ENCODE results near the gene CDC42BPA.

CDC42BPA gene

DNA sequence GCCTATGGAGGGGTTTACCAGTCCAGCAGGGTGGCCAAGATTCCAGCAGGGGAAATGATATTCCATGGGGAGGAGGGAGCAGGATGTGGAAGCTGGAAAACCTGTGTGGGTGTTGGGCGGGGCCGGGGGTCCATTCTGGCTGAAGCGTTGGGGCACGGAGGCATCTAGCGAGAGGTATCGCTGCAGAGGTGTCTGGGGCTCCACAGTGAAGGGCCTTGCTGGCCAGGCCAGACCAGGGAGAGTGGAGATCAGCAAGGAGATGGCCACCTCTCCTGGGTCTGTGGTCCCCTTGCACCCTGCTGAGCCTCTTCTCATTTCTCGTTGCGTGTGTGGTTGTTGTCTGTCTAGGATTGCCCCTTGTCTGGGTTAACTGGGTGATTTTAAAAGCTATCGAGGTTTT, 372.0 kb downstream of the CDC42BPA start:
- no peak overlapping the region for H3K4me3 ChIP-seq (ENCODE audit: low read depth, low read length)
- TF ChIP-seq CTCF (IDR thresholded peaks at IDR 0.05; ENCODE audit: borderline replicate concordance, insufficient read depth, low read depth, low read length) = no peak

DNA sequence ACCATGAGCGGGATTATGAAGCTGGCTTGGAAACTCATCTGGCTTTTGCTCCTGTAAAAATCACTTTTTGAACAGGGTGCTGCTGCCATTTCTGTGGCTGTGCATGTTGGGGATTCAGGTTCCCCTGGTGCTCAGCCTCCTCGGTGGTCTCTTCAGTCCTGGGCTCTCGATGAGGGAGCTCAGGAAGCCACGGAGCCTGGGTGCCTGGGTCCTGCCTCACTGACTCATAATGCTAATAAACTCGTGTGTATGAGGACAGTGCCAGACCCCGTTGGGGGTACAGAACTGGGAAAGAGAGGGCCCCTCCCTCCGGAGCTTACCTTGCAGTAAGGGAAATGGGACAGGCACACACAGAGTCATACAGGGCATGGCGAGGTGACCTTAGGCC, 372.4 kb downstream of the CDC42BPA start:
- H3K4me3 ChIP-seq (ENCODE audit: low read depth, low read length) = no peak overlapping the region
- no peak for TF ChIP-seq CTCF (IDR thresholded peaks at IDR 0.05; ENCODE audit: borderline replicate concordance, insufficient read depth, low read depth, low read length)

DNA sequence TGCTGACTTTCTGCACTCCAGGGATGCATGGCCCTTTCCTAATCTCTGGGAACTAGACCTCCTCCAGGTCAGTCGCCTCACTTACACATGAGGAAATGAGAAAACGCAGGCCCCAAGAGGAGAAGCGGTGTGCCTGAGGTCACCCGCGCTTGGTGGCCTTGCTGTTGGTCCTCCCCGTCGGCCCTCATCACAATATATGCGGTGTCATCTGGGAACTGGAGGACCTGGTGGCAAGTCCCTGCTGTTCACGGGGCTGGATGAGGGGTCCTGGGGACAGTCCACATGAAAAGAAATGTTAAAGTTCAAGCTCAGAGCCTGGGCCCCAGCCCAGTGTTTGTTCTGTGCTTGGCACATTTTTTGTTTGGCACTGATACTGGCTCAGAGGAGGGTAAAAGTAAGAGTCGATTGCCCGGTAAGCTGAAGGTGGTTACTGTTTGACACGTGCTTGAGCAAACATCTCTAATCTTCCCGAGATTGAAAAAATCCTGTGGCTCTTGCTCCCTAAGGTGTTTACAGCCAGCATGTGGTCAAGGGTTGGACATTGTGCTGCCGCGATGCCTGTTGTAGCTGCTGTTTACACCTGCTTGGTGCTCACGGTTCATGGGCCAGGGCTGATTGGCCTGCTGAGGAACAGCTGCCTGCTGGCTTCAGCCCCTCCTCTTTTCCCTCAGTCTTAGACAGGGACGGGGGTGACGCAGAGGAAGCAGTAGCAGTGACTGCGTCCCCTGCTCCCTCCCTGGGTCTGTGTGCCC, 373.0 kb downstream of the CDC42BPA start:
- no peak for TF ChIP-seq CTCF (IDR thresholded peaks at IDR 0.05; ENCODE audit: borderline replicate concordance, insufficient read depth, low read depth, low read length)
- H3K4me3 ChIP-seq (ENCODE audit: low read depth, low read length) = no peak overlapping the region

- TF ChIP-seq CTCF (IDR thresholded peaks at IDR 0.05; ENCODE audit: borderline replicate concordance, insufficient read depth, low read depth, low read length) = no peak
- H3K4me3 ChIP-seq (ENCODE audit: low read depth, low read length) = no peak overlapping the region
Observed at GRCh38 chr1:226943927-226944326, 374.4 kb downstream of the CDC42BPA start.

DNA sequence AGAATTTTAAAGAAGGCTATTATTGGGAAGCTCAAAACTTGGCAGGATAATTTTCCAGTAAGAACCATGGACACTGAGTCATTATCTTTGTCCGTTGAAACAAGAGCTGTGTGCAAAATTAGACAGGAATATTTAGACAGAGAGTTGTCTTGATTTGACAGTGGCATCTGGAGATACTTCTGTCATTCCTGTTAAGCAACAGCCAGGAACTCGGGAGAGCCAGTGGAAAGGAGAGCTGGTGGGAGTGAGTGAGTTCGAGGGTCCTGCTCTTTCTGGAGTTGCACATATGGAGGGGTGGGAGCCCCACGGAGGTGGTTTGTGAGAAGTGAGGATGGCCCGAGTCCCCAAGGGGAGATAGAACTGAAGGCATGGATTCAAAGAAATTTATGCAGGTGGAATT, 375.1 kb downstream of the CDC42BPA start:
- no peak overlapping the region for H3K4me3 ChIP-seq (ENCODE audit: low read depth, low read length)
- TF ChIP-seq CTCF (IDR thresholded peaks at IDR 0.05; ENCODE audit: borderline replicate concordance, insufficient read depth, low read depth, low read length) = no peak

GRCh38 chr1:226942392-226942791, 375.9 kb downstream of the CDC42BPA start:
- H3K4me3 ChIP-seq (ENCODE audit: low read depth, low read length) = no peak overlapping the region
- no peak for TF ChIP-seq CTCF (IDR thresholded peaks at IDR 0.05; ENCODE audit: borderline replicate concordance, insufficient read depth, low read depth, low read length)

DNA sequence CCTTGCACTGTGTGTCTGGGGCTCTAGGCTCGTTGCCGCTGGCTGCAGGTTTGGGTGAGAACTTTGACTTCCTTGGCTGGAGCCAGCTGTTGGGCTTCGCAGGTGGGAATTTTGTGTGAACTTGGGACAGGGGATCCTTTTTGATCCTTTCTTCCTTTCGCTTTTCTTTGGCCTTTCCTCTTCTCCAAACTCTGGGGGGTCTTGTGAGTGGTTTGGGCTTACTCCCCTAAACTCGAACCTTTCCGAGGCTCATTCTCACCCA, 377.6 kb downstream of the CDC42BPA start:
- peak overlapping the region; percentile 84 for H3K4me3 ChIP-seq (ENCODE audit: low read depth, low read length)
- TF ChIP-seq CTCF (IDR thresholded peaks at IDR 0.05; ENCODE audit: borderline replicate concordance, insufficient read depth, low read depth, low read length) = no peak

Measured in GM12875 (cell line).